Mesendoderm (in vitro differentiated cells): ENCODE data around the gene SRL.

Experiments
- DNase-seq: peaks from one replicate; pipeline ENCODE4 v3.0.0; 2013
- H2AK5ac ChIP-seq: 2 replicates; pipeline ENCODE4 v1.6.1; 2013; ENCODE audit warnings: low read length, inconsistent platforms
- H2BK120ac ChIP-seq: 2 replicates; pipeline ENCODE4 v1.6.1; 2013; ENCODE audit warnings: low read depth, mild to moderate bottlenecking, low read length, moderate library complexity, mixed read lengths
- H2BK15ac ChIP-seq: replicated peaks from 2 replicates; pipeline ENCODE4 v1.6.1; 2013; ENCODE audit warnings: low read depth, mild to moderate bottlenecking, moderate library complexity
- H2BK5ac ChIP-seq: 2 replicates; pipeline ENCODE4 v1.6.1; 2013; ENCODE audit warnings: low read length, inconsistent platforms
- H3K18ac ChIP-seq: 2 replicates; pipeline ENCODE4 v1.6.1; 2013; ENCODE audit warnings: mild to moderate bottlenecking, low read length, mixed read lengths
- H3K23ac ChIP-seq: one replicate; pipeline ENCODE4 v1.6.1; 2013; ENCODE audit warnings: low read length
- H3K27ac ChIP-seq: 2 replicates; pipeline ENCODE4 v1.5.1; 2013; ENCODE audit warnings: low read depth, mild to moderate bottlenecking, inconsistent platforms, low read length, moderate library complexity
- H3K27me3 ChIP-seq: 2 replicates; pipeline ENCODE4 v1.6.1; 2013; ENCODE audit warnings: low read length, control low read depth, mild to moderate bottlenecking, inconsistent platforms; ENCODE audit not compliant: insufficient read depth, poor library complexity
- H3K36me3 ChIP-seq: 2 replicates; pipeline ENCODE4 v1.6.1; 2013; ENCODE audit warnings: low read length, inconsistent platforms; ENCODE audit not compliant: control insufficient read depth, insufficient read depth
- H3K4ac ChIP-seq: one replicate; pipeline ENCODE4 v1.6.1; 2013; ENCODE audit warnings: low read depth, mild to moderate bottlenecking, low read length, moderate library complexity
- H3K4me1 ChIP-seq: 2 replicates; pipeline ENCODE4 v1.6.1; 2013; ENCODE audit warnings: low read depth, low read length, inconsistent platforms; ENCODE audit not compliant: control insufficient read depth
- H3K4me2 ChIP-seq: 2 replicates; pipeline ENCODE4 v1.6.1; 2013; ENCODE audit warnings: low read length
- H3K4me3 ChIP-seq: 2 replicates; pipeline ENCODE4 v1.5.1; 2013; ENCODE audit warnings: mild to moderate bottlenecking, low read length
- H3K56ac ChIP-seq: one replicate; pipeline ENCODE4 v1.6.1; 2013; ENCODE audit warnings: low read length
- H3K79me1 ChIP-seq: 2 replicates; pipeline ENCODE4 v1.6.1; 2013; ENCODE audit warnings: low read length, inconsistent platforms
- H3K79me2 ChIP-seq: 2 replicates; pipeline ENCODE4 v1.6.1; 2013; ENCODE audit warnings: mild to moderate bottlenecking, low read length; ENCODE audit not compliant: control insufficient read depth, insufficient read depth
- H3K9ac ChIP-seq: 2 replicates; pipeline ENCODE4 v1.6.1; 2013; ENCODE audit warnings: low read length, inconsistent platforms
- H4K5ac ChIP-seq: one replicate; pipeline ENCODE4 v1.6.1; 2013; ENCODE audit warnings: low read length
- H4K8ac ChIP-seq: one replicate; pipeline ENCODE4 v1.6.1; 2013; ENCODE audit warnings: low read depth, mild to moderate bottlenecking, control low read depth, low read length, moderate library complexity
- WGBS: extraction: QIAGEN DNeasy Blood & Tissue Kit; methylation state at CpG from one replicate; pipeline ENCODE4 v1.1.7; 2013; ENCODE audit warnings: low lambda C conversion rate, missing lambda C conversion rate; ENCODE audit not compliant: insufficient coverage; ENCODE audit errors: extremely low coverage; 5-methylcytosine and 5-hydroxymethylcytosine counted together

SRL gene

GRCh38 chr16:4190712-4191333, 51.1 kb downstream of the SRL start:
- no peak overlapping the region for H3K4me2 ChIP-seq
- no peak overlapping the region for H3K23ac ChIP-seq
- no CpG with 5 or more reads among the region's 13 CpGs for WGBS
- DNase-seq: no peak
- H3K18ac ChIP-seq: no peak overlapping the region
- no peak overlapping the region for H4K5ac ChIP-seq
- no peak overlapping the region for H4K8ac ChIP-seq
- H3K4me3 ChIP-seq: no peak overlapping the region
- no peaks in the 10 kb centered on the region for H3K79me1 ChIP-seq
- H2BK5ac ChIP-seq: no peak overlapping the region
- H3K56ac ChIP-seq: no peak overlapping the region
- no peak overlapping the region for H3K27ac ChIP-seq
- H2AK5ac ChIP-seq: no peak overlapping the region
- no peaks in the 10 kb centered on the region for H3K36me3 ChIP-seq
- H2BK15ac ChIP-seq: no peak overlapping the region
- H3K9ac ChIP-seq: no peak overlapping the region
- H3K27me3 ChIP-seq: no peaks in the 10 kb centered on the region
- no peak overlapping the region for H2BK120ac ChIP-seq
- H3K4ac ChIP-seq: no peak overlapping the region
- no peaks in the 10 kb centered on the region for H3K79me2 ChIP-seq
- H3K4me1 ChIP-seq: no peaks in the 10 kb centered on the region

GRCh38 chr16:4190086-4190485, 51.8 kb downstream of the SRL start:
- Histone ChIP-seq H3K4ac (no peak overlapping the region), H3K27me3 (no peaks in the 10 kb centered on the region), H3K56ac (no peak overlapping the region), H3K18ac (no peak overlapping the region), H3K79me1 (no peaks in the 10 kb centered on the region), H3K23ac (no peak overlapping the region), H4K5ac (no peak overlapping the region), H2AK5ac (no peak overlapping the region), H3K79me2 (no peaks in the 10 kb centered on the region), H3K27ac (no peak overlapping the region), H3K4me2 (no peak overlapping the region), H4K8ac (no peak overlapping the region), H2BK120ac (no peak overlapping the region), H2BK15ac (no peak overlapping the region), H3K4me3 (no peak overlapping the region), H3K9ac (no peak overlapping the region), H3K36me3 (no peaks in the 10 kb centered on the region), H3K4me1 (no peaks in the 10 kb centered on the region), H2BK5ac (no peak overlapping the region)
- no peak for DNase-seq
- WGBS: no CpG with 5 or more reads among the region's 9 CpGs

GRCh38 chr16:4184038-4184702, 57.7 kb downstream of the SRL start:
- Histone ChIP-seq H2BK5ac (no peak overlapping the region), H3K79me2 (no peaks in the 10 kb centered on the region), H3K23ac (no peak overlapping the region), H3K27me3 (no peaks in the 10 kb centered on the region), H3K9ac (peak overlapping the region; percentile 85), H3K4me3 (peak overlapping the region; percentile 64), H3K56ac (peak overlapping the region; percentile 88), H3K18ac (peak overlapping the region; percentile 7), H4K8ac (no peak overlapping the region), H3K4ac (no peak overlapping the region), H3K4me1 (no peaks in the 10 kb centered on the region), H4K5ac (no peak overlapping the region), H3K79me1 (no peaks in the 10 kb centered on the region), H3K27ac (no peak overlapping the region), H3K4me2 (peak overlapping the region; percentile 97), H2AK5ac (no peak overlapping the region), H2BK15ac (no peak overlapping the region), H2BK120ac (no peak overlapping the region), H3K36me3 (no peaks in the 10 kb centered on the region)
- WGBS: no CpG with 5 or more reads among the region's 59 CpGs
- DNase-seq: no peak

GRCh38 chr16:4183237-4184037, 58.4 kb downstream of the SRL start:
- H2BK120ac ChIP-seq: peak overlapping the region; percentile 21
- no peaks in the 10 kb centered on the region for H3K4me1 ChIP-seq
- H3K56ac ChIP-seq: peak overlapping the region; percentile 99
- H3K79me1 ChIP-seq: no peaks in the 10 kb centered on the region
- H3K4me2 ChIP-seq: peak overlapping the region; percentile 10
- no peaks in the 10 kb centered on the region for H3K36me3 ChIP-seq
- peak overlapping the region; percentile 65 for H2AK5ac ChIP-seq
- H3K4me3 ChIP-seq: peak overlapping the region; percentile 7
- H2BK15ac ChIP-seq: no peak overlapping the region
- no CpG with 5 or more reads among the region's 85 CpGs for WGBS
- peak overlapping the region; percentile 99 for H3K9ac ChIP-seq
- no peak overlapping the region for H4K5ac ChIP-seq
- peak overlapping the region; percentile 99 for H3K27ac ChIP-seq
- H3K79me2 ChIP-seq: no peaks in the 10 kb centered on the region
- H4K8ac ChIP-seq: peak overlapping the region; percentile 5
- peak; percentile 97 for DNase-seq
- H3K23ac ChIP-seq: peak overlapping the region; percentile 0
- H3K4ac ChIP-seq: peak overlapping the region; percentile 96
- peak overlapping the region; percentile 94 for H3K18ac ChIP-seq
- H3K27me3 ChIP-seq: no peaks in the 10 kb centered on the region
- H2BK5ac ChIP-seq: peak overlapping the region; percentile 92

GRCh38 chr16:4182581-4183236, 59.2 kb downstream of the SRL start:
- no peak for DNase-seq
- no CpG with 5 or more reads among the region's 23 CpGs for WGBS

More at GRCh38 chr16:4182581-4183236, 59.2 kb downstream of the SRL start:
- H3K9ac ChIP-seq: no peak overlapping the region
- no peak overlapping the region for H2BK15ac ChIP-seq
- peak overlapping the region; percentile 49 for H3K56ac ChIP-seq
- peak overlapping the region; percentile 78 for H3K27ac ChIP-seq
- no peak overlapping the region for H2AK5ac ChIP-seq
- H3K27me3 ChIP-seq: no peaks in the 10 kb centered on the region
- H3K4me3 ChIP-seq: no peak overlapping the region
- no peak overlapping the region for H3K4me2 ChIP-seq
- H2BK5ac ChIP-seq: no peak overlapping the region
- no peaks in the 10 kb centered on the region for H3K79me1 ChIP-seq
- no peak overlapping the region for H3K4ac ChIP-seq
- H3K79me2 ChIP-seq: no peaks in the 10 kb centered on the region
- peak overlapping the region; percentile 31 for H4K8ac ChIP-seq
- H3K4me1 ChIP-seq: no peaks in the 10 kb centered on the region
- no peaks in the 10 kb centered on the region for H3K36me3 ChIP-seq
- H3K23ac ChIP-seq: no peak overlapping the region
- peak overlapping the region; percentile 33 for H3K18ac ChIP-seq
- peak overlapping the region; percentile 31 for H2BK120ac ChIP-seq
- H4K5ac ChIP-seq: no peak overlapping the region
